ENCODE measurements around the gene MACIR.

DNA sequence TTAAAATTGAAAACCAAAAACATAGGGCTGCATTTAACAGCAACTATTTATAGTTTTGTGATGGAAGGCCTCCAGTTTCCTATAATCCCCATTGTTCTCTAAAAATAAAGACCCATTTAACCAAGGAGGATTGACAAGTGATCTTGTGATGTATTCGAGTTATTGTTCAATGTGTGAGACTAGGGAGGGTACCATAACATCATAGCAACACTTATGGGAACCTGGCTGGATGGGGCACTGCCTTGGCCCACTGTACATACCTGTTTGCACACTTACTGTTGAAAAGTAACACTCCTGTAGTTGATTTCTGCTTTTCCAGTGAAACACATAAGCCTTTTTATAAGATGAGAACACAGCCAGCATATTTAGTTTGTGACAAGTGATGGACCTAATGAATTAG, 32.3 kb downstream of the MACIR start:
- TF ChIP-seq, protein P1, sequence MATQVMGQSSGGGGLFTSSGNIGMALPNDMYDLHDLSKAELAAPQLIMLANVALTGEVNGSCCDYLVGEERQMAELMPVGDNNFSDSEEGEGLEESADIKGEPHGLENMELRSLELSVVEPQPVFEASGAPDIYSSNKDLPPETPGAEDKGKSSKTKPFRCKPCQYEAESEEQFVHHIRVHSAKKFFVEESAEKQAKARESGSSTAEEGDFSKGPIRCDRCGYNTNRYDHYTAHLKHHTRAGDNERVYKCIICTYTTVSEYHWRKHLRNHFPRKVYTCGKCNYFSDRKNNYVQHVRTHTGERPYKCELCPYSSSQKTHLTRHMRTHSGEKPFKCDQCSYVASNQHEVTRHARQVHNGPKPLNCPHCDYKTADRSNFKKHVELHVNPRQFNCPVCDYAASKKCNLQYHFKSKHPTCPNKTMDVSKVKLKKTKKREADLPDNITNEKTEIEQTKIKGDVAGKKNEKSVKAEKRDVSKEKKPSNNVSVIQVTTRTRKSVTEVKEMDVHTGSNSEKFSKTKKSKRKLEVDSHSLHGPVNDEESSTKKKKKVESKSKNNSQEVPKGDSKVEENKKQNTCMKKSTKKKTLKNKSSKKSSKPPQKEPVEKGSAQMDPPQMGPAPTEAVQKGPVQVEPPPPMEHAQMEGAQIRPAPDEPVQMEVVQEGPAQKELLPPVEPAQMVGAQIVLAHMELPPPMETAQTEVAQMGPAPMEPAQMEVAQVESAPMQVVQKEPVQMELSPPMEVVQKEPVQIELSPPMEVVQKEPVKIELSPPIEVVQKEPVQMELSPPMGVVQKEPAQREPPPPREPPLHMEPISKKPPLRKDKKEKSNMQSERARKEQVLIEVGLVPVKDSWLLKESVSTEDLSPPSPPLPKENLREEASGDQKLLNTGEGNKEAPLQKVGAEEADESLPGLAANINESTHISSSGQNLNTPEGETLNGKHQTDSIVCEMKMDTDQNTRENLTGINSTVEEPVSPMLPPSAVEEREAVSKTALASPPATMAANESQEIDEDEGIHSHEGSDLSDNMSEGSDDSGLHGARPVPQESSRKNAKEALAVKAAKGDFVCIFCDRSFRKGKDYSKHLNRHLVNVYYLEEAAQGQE (IDR thresholded peaks at IDR 0.05; ENCODE audit: borderline replicate concordance in 1 of 2, low read depth in 1 of 2, low read length in 2 of 2), result no peak
- no peak for TF ChIP-seq MED8 (CRISPR knock-in tag; IDR thresholded peaks at IDR 0.05; ENCODE audit: insufficient replicate concordance)
- TF ChIP-seq, protein P2, sequence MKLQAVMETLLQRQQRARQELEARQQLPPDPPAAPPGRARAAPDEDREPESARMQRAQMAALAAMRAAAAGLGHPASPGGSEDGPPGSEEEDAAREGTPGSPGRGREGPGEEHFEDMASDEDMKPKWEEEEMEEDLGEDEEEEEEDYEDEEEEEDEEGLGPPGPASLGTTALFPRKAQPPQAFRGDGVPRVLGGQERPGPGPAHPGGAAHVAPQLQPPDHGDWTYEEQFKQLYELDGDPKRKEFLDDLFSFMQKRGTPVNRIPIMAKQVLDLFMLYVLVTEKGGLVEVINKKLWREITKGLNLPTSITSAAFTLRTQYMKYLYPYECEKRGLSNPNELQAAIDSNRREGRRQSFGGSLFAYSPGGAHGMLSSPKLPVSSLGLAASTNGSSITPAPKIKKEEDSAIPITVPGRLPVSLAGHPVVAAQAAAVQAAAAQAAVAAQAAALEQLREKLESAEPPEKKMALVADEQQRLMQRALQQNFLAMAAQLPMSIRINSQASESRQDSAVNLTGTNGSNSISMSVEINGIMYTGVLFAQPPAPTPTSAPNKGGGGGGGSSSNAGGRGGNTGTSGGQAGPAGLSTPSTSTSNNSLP (IDR thresholded peaks at IDR 0.05; ENCODE audit: low read depth, low read length), result no peak

All from HepG2 (cell line).